Measurements from ENCODE around the gene ATXN1.

ATXN1 gene

DNA sequence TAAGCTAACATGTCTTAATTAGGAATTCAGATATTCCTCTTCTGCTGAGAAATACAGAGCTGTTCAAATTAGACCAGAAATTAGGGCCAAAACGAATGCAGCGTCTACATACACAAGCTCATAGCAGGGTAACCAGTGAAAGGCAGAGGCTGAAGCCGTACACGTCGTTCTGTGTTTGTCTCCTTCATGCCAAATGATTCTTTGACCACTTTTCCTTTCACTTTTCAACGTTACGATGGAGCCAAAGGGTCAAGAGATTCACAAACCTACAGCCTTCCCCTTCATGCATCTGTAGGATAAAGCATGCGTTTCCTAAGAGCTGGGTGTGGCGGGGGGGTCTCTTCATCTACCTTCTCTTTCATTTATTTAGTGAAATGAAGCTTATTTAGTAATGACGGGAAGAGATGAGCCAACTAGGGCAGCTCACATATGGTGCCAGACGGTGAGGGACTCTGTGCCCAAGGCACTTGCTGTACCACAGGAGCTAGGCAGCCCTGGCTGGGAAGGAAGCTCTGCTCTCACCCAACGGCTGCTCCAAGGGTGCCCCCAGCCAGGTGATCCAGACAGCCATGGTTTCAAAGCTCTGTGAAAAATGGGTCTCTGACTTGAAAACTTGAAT lies 178.0 kb downstream of the ATXN1 start:
- TF ChIP-seq EZH2phosphoT487 (conservative IDR thresholded peaks at IDR 0.05; ENCODE audit: low read length) = no peak
- no peak for TF ChIP-seq CTCF (IDR thresholded peaks at IDR 0.05; ENCODE audit: insufficient read depth, low read length, poor library complexity, severe bottlenecking)
- Histone ChIP-seq H3K4me2 (ENCODE audit: low read depth, low read length, poor library complexity, severe bottlenecking) (no peak overlapping the region), H2AFZ (ENCODE audit: low read depth, low read length, severe bottlenecking) (no peak overlapping the region)

GRCh38 chr6:16582446-16583143 lies 178.7 kb downstream of the ATXN1 start:
- H3K36me3 ChIP-seq (ENCODE audit: low read length) = no peaks in the 10 kb centered on the region
- no peak overlapping the region for H3K9ac ChIP-seq (ENCODE audit: low read length)
- peaks cover 4% of the 10 kb centered on the region; the same call in 1 of the 2 replicates for H3K27me3 ChIP-seq (ENCODE audit: low read length)
- no peaks in the 10 kb centered on the region for H4K20me1 ChIP-seq (ENCODE audit: low read depth, low read length)
- H2AFZ ChIP-seq (ENCODE audit: low read depth, low read length, severe bottlenecking) = no peak overlapping the region
- no peak overlapping the region for H3K4me3 ChIP-seq (ENCODE audit: insufficient read depth, low read length, poor library complexity, severe bottlenecking)
- H3K4me2 ChIP-seq (ENCODE audit: low read depth, low read length, poor library complexity, severe bottlenecking) = no peak overlapping the region
- H3K27ac ChIP-seq (ENCODE audit: low read depth, low read length) = no peak overlapping the region
- TF ChIP-seq EZH2phosphoT487 (conservative IDR thresholded peaks at IDR 0.05; ENCODE audit: low read length) (no peak), CTCF (IDR thresholded peaks at IDR 0.05; ENCODE audit: insufficient read depth, low read length, poor library complexity, severe bottlenecking) (no peak)
- H3K9me2 ChIP-seq (replicated peaks; ENCODE audit: insufficient read depth, low read length) = no peaks in the 10 kb centered on the region
- H3K79me2 ChIP-seq (ENCODE audit: insufficient read depth, low read length) = no peaks in the 10 kb centered on the region
- no peaks in the 10 kb centered on the region for H3F3A ChIP-seq (ENCODE audit: insufficient read depth)
- H3K9me3 ChIP-seq (ENCODE audit: insufficient read depth, low read length) = no peaks in the 10 kb centered on the region

More for the DNA sequence above, 178.0 kb downstream of the ATXN1 start:
- Histone ChIP-seq H3K79me2 (ENCODE audit: insufficient read depth, low read length) (no peaks in the 10 kb centered on the region), H3K36me3 (ENCODE audit: low read length) (no peaks in the 10 kb centered on the region), H4K20me1 (ENCODE audit: low read depth, low read length) (no peaks in the 10 kb centered on the region), H3K27ac (ENCODE audit: low read depth, low read length) (no peak overlapping the region), H3K9me3 (ENCODE audit: insufficient read depth, low read length) (no peaks in the 10 kb centered on the region), H3K9me2 (replicated peaks; ENCODE audit: insufficient read depth, low read length) (no peaks in the 10 kb centered on the region), H3F3A (ENCODE audit: insufficient read depth) (no peaks in the 10 kb centered on the region), H3K9ac (ENCODE audit: low read length) (no peak overlapping the region), H3K4me3 (ENCODE audit: insufficient read depth, low read length, poor library complexity, severe bottlenecking) (no peak overlapping the region), H3K27me3 (ENCODE audit: low read length) (peaks cover 4% of the 10 kb centered on the region; the same call in 1 of the 2 replicates)

GRCh38 chr6:16578695-16579285 lies 182.5 kb downstream of the ATXN1 start:
- no peak overlapping the region for H2AFZ ChIP-seq (ENCODE audit: low read depth, low read length, severe bottlenecking)
- TF ChIP-seq CTCF (IDR thresholded peaks at IDR 0.05; ENCODE audit: insufficient read depth, low read length, poor library complexity, severe bottlenecking) (no peak), EZH2phosphoT487 (conservative IDR thresholded peaks at IDR 0.05; ENCODE audit: low read length) (no peak)
- H3K9me3 ChIP-seq (ENCODE audit: insufficient read depth, low read length) = no peaks in the 10 kb centered on the region
- H3K27ac ChIP-seq (ENCODE audit: low read depth, low read length) = no peak overlapping the region
- no peaks in the 10 kb centered on the region for H3K36me3 ChIP-seq (ENCODE audit: low read length)
- H3K9me2 ChIP-seq (replicated peaks; ENCODE audit: insufficient read depth, low read length) = no peaks in the 10 kb centered on the region
- H3K4me3 ChIP-seq (ENCODE audit: insufficient read depth, low read length, poor library complexity, severe bottlenecking) = no peak overlapping the region
- H4K20me1 ChIP-seq (ENCODE audit: low read depth, low read length) = no peaks in the 10 kb centered on the region
- H3K9ac ChIP-seq (ENCODE audit: low read length) = no peak overlapping the region
- H3K27me3 ChIP-seq (ENCODE audit: low read length) = no peaks in the 10 kb centered on the region
- no peaks in the 10 kb centered on the region for H3F3A ChIP-seq (ENCODE audit: insufficient read depth)
- no peak overlapping the region for H3K4me2 ChIP-seq (ENCODE audit: low read depth, low read length, poor library complexity, severe bottlenecking)
- no peaks in the 10 kb centered on the region for H3K79me2 ChIP-seq (ENCODE audit: insufficient read depth, low read length)
